Stimulated activated CD8-positive, alpha-beta memory T cell treated with anti-CD3 and anti-CD28 coated beads, Interleukin-7, amount 100 ng/mL, for 1 hour (primary cell): ENCODE results near the gene SLC16A4.

ENCODE experiments used
- DNase-seq, 2 donors: peaks; one replicate each; pipeline ENCODE4 v3.0.0-alpha.2; 2020; ENCODE audit warnings: low read depth in 2 of 2

The SLC16A4 gene

DNA sequence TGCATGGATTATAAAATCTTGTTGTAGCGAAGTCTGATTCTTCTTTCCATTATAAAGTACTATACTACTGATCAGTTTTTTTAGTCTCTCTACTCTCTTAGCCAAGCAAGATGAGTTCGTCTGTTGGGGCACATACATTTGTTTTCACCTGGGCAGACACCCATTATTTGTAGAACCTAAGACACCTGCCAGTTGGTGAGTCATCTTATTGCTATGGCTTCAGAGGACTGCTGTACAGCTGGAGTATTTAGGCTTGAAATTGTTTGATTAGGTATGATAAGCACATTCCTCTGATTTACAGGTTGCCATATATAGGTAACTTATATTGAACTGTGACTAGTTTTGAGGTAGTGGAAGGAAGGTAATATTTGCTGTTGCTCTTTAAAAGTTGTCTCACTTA lies 34.4 kb downstream of the SLC16A4 start:
- DNase-seq, result no peak

DNA sequence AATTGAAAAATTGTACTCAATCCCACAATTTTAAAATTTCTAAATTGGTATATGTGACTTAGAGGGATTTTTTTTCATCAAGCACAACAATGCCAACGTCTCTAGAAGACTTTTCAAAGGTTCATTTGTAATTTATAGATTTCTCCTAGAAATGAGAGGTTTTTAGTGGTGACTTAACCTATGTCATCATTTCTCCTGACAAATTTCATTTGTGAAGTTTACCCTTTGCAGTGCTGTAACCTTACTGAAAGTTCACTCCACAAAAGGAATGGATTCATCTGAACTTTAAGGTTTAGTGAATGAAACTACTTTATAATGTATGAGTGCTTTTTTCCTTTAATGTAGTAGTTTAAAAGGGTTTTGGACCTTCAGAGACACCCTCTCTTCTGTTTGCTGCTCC lies 35.5 kb downstream of the SLC16A4 start:
- no peak for DNase-seq

DNA sequence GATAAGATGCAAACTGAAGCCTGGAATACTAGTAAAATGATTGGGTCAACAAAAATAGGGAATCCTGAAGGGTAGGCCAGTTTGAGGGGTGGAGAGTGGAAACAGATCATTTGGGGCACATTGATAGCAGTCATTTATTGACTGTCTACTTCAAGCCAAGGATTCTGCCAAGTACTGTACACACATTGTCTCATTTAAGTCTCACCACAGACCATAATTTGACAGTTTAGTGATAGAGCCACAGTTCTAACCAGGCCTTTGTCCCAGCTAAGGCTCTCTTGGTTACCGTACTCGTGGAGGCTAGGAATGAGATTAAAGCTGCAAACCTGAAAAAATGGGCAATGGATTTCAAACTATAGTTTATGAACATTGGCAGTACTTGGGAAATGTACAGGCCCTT lies 40.5 kb downstream of the SLC16A4 start:
- DNase-seq, result no peak

DNA sequence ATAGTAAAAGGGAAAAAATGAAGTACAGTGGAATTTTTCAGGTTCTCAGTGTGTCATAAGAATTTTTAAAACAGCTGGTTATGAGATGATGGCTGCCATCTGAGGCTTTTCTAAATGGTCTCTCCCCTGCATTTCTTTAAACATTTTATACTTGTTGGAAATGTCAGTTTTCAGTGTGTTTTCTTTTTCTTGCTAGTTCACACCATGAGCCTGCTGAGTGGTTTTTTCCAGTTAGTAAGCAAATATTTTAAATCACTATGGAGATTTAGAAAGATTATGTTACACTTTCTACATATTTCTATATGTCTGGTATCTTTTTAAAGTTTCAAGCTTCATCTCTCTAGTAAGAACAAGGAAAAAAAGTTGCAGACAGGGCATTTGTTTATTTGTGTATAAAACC lies 42.1 kb downstream of the SLC16A4 start:
- no peak for DNase-seq

DNA sequence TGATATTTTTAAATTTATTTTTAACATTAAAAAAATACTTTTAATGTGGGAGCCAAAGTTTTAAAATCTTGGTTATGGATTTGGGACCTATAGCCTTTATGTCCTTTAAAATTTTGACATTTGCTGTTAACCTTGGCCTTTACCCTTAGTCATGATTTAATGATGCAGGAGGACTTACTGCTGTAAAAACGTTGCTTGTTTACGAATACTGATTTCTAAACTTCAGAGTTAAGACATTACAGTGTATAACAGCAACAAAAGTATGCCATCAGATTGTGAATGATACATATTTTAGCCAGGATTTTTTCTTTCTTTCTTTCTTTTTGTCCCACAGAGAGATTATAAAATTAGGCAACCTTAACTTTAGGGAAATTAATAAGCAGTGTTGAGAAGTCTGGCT lies 42.8 kb downstream of the SLC16A4 start:
- no peak for DNase-seq

DNA sequence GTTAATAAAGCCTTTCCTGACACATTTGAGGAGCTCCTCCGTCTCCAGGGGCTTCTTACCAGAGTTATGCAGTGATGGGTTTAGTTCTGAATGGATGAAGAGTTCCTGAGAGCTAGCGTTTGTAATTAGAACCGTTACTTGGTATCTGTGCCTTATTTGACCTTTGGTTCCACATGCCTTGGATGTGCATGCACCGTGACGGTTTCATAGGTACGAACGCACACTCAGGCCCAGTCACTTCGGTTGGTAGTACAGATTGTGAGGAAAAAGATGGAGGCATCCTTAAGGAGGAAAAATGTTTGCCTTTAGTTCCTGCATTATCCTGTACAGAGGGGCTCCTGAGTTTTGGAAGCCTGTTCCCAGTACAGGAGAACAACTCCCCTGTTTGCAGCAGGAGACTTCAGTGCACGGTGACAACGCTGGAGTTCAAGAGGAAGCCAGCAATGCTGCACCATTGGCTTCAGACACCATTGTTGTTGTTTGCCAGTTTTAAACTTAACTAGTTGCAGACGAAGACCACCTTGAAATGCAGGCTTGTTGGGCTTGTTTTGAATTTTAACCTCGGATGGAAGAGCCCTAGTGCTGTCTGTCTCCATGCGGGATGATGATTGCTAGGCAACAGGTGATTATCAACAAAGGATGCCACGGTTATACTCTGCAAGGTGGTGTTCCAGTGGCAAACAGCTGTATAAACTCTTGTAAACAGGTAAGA lies 43.5 kb downstream of the SLC16A4 start:
- DNase-seq, result no peak

DNA sequence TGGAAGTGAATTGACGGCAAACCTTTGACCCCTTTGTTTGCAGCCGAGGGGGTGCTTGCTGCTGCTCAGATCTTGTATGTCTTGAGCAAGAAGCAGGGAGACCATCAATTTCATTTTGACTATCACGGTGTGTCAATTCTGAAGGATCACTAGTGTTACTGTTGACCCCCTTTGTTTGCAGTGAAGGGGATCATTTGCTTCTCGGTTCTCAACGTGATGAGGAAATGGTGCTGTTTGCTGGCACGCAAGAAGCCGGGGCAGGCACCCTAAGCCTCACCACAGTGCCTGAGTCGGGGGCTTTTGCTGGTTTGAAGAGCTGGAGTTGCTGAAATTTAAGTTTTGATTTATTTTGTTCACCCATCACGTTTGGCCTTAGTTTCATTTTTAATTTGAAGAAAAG lies 44.1 kb downstream of the SLC16A4 start:
- DNase-seq, result no peak

DNA sequence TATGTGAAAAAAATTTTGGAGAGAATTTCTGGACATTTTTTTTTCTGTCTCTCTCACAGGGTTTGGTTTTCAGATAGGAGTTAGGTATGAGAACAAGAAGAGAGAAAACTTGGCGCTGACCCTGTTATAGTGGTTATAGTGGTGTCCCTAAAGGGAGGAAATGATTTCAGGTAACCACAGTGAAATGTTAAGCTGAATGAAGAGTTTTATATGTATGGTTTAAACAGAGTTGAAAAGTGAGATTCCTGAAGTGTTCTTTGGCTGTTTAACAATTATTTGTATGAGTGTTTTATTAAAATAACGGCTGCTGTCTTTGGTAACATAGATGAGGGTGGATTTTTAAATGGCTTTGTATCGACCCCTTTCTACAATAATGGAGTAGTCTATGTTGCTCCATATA lies 45.3 kb downstream of the SLC16A4 start:
- DNase-seq, result no peak

DNA sequence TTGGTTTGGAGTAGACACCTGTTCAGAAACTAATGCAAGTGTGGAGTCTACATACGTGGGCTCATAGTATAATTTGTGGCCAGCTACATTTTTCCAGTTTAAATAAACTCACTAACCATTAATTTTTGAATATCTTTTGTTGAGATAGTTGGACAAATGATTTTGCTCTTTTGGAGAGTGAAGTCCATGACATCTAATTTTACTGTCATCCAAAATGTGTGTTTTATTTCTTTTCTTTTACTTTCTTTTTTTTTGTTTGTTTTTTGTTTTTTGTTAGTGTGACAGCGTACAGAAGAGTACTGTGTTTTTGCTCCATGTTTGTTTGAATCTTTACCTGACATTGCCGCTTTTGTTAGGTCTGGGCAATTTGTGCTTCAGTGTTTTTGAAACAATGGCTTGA lies 46.7 kb downstream of the SLC16A4 start:
- no peak for DNase-seq

DNA sequence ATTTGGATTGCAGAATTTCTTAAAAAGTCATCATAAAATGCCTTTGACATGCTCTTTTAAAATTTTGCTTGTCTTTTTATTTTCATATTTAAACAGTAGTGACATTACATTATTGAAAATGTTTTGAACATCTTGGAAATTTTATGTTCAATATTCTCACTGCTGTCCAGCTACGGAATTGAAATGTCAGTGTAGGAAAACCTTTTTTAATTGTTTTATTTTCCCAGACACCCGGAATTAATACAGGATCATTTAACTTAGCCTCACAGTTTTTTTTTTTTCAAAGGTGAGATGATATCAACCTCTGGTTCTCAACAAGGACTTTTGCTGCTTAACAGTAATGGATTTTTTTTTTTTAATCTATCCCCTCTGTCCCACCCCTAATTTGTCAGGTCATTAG lies 47.6 kb downstream of the SLC16A4 start:
- DNase-seq, result no peak

DNA sequence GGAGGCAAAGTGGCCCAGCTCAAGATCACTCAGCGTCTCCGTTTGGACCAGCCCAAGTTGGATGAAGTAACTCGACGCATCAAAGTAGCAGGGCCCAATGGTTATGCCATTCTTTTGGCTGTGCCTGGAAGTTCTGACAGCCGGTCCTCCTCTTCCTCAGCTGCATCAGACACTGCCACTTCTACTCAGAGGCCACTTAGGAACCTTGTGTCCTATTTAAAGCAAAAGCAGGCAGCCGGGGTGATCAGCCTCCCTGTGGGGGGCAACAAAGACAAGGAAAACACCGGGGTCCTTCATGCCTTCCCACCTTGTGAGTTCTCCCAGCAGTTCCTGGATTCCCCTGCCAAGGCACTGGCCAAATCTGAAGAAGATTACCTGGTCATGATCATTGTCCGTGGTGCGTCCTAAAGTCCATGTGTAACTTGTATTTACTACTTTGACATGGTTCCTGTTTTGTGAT lies 48.9 kb downstream of the SLC16A4 start:
- DNase-seq, result no peak

DNA sequence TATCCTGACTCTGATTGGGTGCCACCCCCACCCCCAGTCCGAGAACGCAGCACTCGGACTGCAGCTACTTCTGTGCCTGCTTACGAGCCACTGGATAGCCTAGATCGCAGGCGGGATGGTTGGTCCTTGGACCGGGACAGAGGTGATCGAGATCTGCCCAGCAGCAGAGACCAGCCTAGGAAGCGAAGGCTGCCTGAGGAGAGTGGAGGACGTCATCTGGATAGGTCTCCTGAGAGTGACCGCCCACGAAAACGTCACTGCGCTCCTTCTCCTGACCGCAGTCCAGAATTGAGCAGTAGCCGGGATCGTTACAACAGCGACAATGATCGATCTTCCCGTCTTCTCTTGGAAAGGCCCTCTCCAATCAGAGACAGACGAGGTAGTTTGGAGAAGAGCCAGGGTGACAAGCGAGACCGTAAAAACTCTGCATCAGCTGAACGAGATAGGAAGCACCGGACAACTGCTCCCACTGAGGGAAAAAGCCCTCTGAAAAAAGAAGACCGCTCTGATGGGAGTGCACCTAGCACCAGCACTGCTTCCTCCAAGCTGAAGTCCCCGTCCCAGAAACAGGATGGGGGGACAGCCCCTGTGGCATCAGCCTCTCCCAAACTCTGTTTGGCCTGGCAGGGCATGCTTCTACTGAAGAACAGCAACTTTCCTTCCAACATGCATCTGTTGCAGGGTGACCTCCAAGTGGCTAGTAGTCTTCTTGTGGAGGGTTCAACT lies 49.5 kb downstream of the SLC16A4 start:
- DNase-seq, result no peak

DNA sequence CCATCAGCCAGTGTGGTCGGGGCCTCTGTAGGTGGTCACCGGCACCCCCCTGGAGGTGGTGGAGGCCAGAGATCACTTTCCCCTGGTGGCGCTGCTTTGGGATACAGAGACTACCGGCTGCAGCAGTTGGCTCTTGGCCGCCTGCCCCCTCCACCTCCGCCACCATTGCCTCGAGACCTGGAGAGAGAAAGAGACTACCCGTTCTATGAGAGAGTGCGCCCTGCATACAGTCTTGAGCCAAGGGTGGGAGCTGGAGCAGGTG lies 50.7 kb downstream of the SLC16A4 start:
- DNase-seq, result no peak

DNA sequence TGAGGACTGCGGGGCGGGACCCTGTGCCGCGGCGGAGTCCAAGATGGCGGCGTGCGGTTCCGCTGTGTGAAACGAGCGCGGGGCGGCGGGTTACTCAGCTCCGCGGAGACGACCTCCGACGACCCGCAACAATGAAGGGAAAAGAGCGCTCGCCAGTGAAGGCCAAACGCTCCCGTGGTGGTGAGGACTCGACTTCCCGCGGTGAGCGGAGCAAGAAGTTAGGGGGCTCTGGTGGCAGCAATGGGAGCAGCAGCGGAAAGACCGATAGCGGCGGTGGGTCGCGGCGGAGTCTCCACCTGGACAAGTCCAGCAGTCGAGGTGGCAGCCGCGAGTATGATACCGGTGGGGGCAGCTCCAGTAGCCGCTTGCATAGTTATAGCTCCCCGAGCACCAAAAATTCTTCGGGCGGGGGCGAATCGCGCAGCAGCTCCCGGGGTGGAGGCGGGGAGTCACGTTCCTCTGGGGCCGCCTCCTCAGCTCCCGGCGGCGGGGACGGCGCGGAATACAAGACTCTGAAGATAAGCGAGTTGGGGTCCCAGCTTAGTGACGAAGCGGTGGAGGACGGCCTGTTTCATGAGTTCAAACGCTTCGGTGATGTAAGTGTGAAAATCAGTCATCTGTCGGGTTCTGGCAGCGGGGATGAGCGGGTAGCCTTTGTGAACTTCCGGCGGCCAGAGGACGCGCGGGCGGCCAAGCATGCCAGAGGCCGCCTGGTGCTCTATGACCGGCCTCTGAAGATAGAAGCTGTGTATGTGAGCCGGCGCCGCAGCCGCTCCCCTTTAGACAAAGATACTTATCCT lies 51.2 kb downstream of the SLC16A4 start:
- DNase-seq, result peak in 1 of 2 donors; percentile 25

DNA sequence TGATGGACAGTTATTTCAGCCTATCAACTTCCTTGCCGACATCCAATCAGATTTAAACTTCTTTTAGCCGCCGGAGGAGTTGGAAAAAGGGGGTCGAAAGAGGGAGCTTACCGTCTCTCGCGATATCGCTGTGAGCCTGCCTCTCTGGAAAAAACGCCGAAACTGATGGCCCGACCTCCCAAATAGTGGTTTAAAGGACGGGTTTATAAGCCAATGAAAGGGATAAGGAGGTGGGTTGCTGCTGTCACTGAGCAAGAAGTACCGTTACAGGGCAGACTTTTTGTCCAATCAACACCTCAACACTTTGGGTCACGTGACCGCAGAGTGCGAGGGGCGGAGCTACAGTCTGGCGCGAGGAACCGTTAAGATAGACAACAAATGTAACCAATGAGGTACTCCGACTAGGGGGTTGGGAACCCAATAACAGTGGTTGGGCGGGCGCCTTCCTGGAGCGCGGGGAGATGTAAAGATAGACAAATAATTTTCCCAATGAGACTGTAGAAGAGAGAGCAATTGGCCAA lies 51.9 kb downstream of the SLC16A4 start, which contains the start of gene RBM15:
TSS of gene RBM15 (plus strand) at position 492 of the 521 bp plus-strand sequence. CDS start at position 521, 29 bp downstream.
- peak; percentile 90 to 92 for DNase-seq

DNA sequence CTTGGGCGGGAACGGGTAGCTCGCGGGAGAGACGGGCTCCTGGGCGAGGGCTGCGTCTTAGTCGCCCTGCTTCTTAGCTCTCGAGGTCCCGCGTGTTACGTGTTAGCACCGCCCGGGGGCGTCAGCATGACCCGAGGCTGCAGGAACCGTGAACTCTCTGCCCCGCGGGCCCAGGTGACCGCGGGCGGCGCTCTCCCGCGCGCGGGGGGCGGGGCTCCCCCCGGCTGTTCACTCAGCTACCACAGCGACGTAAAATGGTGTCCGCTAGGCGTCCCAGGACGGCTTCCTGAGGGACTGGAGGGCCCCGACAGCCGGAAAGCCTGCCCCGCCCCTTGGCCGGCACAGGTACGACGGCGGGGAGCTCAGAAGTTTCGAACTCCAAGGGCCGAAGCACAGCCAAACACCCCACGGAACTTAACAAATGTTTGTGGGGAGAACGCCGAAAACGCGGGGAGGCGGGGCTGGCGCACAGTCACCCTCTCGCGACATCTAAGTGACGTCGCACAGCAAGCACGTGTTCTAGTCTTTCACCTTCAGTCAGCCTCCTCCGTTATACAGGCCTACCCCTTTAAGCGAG lies 52.4 kb downstream of the SLC16A4 start:
- peak; percentile 90 to 91 for DNase-seq

DNA sequence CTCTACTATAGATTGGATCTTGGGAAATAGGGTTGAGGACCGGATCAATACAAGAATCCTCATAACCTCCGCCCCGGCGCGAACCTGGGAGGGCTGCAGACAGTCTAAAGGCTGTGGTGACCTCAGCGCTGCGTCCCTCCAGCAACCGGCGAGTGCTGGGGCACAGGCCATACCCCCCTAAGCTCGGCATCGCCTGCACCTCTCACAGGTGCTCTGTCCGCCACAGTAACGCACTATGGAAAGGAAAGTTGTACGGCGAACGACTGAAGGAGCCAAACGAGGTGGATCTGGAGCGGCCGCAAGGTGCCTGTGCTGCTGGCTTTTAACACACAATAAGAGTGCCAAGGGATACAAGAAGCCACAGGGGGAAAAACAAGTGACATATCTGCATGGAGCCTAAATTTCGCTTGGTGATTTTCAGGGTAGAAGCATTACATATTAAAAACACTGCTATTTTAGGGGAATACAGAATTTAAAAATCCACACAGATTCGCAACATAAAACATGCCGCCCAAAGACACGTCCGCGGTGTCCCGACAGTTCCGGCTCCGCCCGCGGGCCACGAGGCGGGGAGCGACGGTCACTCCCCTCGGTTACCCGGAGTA lies 53.0 kb downstream of the SLC16A4 start:
- DNase-seq, result no peak

DNA sequence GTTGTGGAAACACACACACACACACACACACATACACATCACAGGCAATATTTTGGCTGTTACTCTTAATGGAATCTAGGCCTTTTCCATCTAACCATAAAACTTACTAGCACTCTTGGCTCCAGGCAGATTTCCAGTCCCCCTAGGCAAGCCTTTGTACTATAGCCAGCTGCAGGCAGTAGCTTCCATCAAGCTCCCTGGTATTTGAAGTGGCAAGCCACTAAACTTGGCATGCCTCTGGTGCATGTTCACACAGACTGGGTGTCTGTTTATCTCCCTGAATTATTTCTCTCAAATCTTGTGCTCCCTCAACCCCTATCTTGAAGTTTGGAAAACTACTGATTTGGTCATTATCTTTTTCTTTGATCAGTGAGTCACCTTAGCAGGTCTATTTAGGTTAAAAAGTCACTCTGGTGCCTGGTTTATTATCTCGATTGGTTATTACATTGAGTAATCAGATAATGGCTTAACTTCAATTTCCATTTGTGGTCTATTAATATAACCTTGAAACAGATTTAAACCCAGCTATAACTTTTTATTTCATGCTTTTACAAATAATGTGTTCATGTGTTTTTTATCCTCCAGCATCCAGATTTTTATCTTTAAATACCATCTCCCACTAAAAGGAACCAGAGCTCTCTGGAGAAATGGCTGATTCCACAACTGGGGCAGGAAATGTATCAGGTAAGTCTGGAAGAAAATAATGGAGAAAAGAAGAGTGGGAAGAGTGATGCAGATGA lies 54.4 kb downstream of the SLC16A4 start:
- DNase-seq, result no peak

DNA sequence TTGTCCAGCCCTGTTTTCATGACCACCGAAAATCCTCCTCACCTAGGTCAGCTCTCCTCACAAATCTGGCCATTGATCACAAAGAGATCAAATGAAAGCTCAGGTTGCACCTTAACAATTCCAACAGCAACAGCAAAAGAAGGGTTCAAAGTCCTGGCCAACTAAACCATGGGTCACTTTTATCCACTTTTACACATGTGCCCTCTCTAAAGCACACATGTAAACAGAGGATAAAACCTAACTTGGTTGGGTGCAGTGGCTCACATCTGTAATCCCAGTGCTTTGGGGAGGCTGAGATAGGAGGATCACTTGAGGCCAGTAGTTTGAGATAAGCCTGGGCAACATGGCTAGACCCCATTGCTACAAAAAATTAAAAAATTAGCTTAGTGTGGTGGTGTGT lies 55.6 kb downstream of the SLC16A4 start:
- DNase-seq, result no peak

DNA sequence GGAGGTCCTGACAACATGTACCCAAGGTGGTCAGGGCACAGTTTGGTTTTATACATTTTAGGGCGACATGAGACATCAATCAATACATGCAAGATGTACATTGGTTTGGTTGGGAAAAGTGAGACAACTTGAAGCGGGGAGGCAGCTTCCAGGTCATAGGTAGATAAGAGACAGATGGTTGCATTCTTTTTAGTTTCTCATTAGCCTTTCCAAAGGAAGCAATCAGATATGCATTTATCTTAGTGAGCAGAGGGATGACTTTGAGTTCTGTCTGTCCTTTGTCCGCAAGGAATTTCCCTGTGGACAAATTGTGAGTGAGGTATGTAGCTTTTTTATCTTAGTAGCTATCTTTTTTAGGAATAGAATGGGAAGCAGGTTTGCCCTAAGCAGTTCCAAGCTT lies 62.1 kb downstream of the SLC16A4 start:
- DNase-seq, result no peak

DNA sequence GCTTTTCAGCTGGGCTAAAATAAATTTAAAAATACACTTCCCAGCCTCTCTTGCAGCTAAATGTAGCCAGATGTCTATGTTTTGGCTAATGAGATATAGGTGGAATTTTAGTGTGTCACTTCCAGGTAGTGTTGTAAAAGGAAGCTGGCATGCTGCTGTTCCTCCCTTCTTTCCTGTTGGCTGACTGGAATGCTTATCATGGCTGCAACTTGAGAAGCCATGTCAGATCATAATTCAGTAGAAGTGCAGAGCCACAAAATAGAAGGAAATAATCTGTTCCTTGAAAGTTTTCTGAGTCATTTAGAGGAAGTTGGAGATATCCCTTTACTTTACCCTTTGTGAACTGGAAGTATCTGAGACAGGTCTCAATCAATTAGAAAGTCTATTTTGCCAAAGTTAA lies 62.6 kb downstream of the SLC16A4 start:
- DNase-seq, result no peak
